ENCODE measurements around the gene SIGLEC15. TPM values are rescaled to one million over a fixed set of nuclear protein-coding genes. Genes with fewer than 3 reads are reported as not detected.

Gene SIGLEC15
- total and polyA plus RNA-seq, 4 donors, result 0.04 to 0.91 (median 0.68) TPM

DNA sequence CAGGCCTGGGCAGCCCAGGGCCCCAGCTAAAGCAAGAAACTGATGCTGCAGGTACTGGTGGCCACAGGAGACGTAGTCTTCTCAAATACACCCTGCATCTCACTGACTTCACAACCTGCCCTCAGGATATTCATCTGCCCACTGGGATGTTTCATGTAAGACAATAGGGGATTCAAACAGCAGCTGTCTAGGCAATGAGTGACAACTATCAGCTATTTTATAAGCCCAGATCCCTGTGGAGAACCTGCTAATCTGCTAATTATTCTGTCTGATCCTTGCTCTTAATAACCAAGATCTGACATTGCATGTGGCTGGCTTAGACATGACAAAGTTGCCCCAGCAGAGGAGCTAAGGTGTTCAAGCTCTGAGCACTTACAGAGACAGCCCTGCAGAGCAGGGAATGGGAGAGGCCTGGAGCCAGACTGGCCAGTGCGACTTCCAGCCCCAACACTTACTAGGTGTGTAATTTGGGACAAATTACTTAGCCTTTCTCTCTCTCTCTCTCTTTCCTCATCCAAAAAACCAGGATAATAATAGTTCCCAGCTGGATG lies 28.6 kb downstream of the SIGLEC15 start:
- Histone ChIP-seq H3K27ac (ENCODE audit: low read depth in 1 of 2, low read length in 1 of 2) (no peak overlapping the region), H3K4me3 (no peak overlapping the region), H3K4me1 (ENCODE audit: control insufficient read depth in 5 of 5, insufficient read depth in 5 of 5, low read length in 5 of 5) (no peaks in the 10 kb centered on the region), H3K9ac (ENCODE audit: insufficient read depth in 1 of 2, low read length in 2 of 2) (no peak overlapping the region), H3K36me3 (ENCODE audit: control insufficient read depth in 4 of 4, insufficient read depth in 4 of 4, low read length in 4 of 4) (peaks cover 44 to 49% (median 45%) of the 10 kb centered on the region in 4 donors), H3K9me3 (ENCODE audit: control insufficient read depth in 4 of 4, insufficient read depth in 3 of 4, low read length in 3 of 4) (no peaks in the 10 kb centered on the region), H3K27me3 (ENCODE audit: control insufficient read depth in 3 of 3, insufficient read depth in 3 of 3, low read length in 2 of 3) (no peaks in the 10 kb centered on the region)
- 95 to 100% methylated on average over 2 of the region's 2 CpGs for WGBS, 2 donors
- DNase-seq, result no peak
- TF ChIP-seq, protein P1, sequence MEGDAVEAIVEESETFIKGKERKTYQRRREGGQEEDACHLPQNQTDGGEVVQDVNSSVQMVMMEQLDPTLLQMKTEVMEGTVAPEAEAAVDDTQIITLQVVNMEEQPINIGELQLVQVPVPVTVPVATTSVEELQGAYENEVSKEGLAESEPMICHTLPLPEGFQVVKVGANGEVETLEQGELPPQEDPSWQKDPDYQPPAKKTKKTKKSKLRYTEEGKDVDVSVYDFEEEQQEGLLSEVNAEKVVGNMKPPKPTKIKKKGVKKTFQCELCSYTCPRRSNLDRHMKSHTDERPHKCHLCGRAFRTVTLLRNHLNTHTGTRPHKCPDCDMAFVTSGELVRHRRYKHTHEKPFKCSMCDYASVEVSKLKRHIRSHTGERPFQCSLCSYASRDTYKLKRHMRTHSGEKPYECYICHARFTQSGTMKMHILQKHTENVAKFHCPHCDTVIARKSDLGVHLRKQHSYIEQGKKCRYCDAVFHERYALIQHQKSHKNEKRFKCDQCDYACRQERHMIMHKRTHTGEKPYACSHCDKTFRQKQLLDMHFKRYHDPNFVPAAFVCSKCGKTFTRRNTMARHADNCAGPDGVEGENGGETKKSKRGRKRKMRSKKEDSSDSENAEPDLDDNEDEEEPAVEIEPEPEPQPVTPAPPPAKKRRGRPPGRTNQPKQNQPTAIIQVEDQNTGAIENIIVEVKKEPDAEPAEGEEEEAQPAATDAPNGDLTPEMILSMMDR (IDR thresholded peaks at IDR 0.05; ENCODE audit: control extremely low read depth, extremely low read depth), result no peak
- no peak for ATAC-seq (ENCODE audit: insufficient read depth, low FRiP score)

DNA sequence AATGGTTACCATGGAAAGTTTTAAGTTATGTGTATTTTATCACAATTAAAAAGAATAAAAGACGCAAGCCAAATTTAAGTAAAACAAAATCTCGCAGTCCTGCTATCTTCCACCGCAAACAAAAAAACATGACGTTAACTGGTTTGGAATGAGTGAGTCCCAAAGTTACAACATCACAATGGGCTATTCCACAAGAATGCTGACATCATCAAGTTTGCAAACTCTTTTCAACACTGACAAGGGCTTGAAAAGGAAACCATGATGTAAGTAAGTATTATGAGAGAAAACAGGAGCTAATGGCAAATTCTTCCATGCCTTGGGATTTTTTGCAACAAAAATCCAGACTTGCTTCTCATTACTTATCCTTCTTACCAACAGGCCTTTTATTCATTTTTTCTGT lies 31.1 kb downstream of the SIGLEC15 start:
- peaks cover 45 to 51% (median 48%) of the 10 kb centered on the region in 4 donors for H3K36me3 ChIP-seq (ENCODE audit: control insufficient read depth in 4 of 4, insufficient read depth in 4 of 4, low read length in 4 of 4)
- WGBS, 2 donors, result 85 to 89% methylated on average over 4 of the region's 4 CpGs
- no peak overlapping the region for H3K27ac ChIP-seq (ENCODE audit: low read depth in 1 of 2, low read length in 1 of 2)
- DNase-seq (no peak), ATAC-seq (ENCODE audit: insufficient read depth, low FRiP score) (no peak)
- no peaks in the 10 kb centered on the region for H3K27me3 ChIP-seq (ENCODE audit: control insufficient read depth in 3 of 3, insufficient read depth in 3 of 3, low read length in 2 of 3)
- TF ChIP-seq, protein P1 (IDR thresholded peaks at IDR 0.05; ENCODE audit: control extremely low read depth, extremely low read depth), result no peak
- no peaks in the 10 kb centered on the region for H3K9me3 ChIP-seq (ENCODE audit: control insufficient read depth in 4 of 4, insufficient read depth in 3 of 4, low read length in 3 of 4)
- H3K4me3 ChIP-seq, result no peak overlapping the region
- H3K4me1 ChIP-seq (ENCODE audit: control insufficient read depth in 5 of 5, insufficient read depth in 5 of 5, low read length in 5 of 5), result no peaks in the 10 kb centered on the region
- no peak overlapping the region for H3K9ac ChIP-seq (ENCODE audit: insufficient read depth in 1 of 2, low read length in 2 of 2)

DNA sequence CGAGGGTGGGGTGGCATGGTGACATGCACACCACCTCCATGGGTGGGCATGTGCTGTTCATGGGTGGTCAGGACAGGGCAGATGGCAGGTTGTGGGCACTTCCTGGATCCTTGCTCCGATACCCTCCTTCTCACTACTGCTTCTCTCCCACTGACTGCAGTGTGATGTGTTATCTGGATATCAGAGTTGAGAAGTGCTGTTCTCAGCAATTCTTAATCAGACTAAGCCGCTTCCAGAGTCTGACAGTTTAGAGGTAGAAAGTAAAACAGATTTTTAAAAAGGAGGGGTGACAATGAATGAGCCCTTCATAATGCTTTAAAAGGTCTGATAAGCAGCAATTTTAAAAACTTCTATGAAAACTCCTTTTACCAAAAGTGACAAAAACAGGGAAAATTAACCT lies 33.9 kb downstream of the SIGLEC15 start:
- Histone ChIP-seq H3K9me3 (ENCODE audit: control insufficient read depth in 4 of 4, insufficient read depth in 3 of 4, low read length in 3 of 4) (peaks cover 0 to 1% (median 0%) of the 10 kb centered on the region in 4 donors), H3K9ac (ENCODE audit: insufficient read depth in 1 of 2, low read length in 2 of 2) (no peak overlapping the region), H3K4me1 (ENCODE audit: control insufficient read depth in 5 of 5, insufficient read depth in 5 of 5, low read length in 5 of 5) (no peaks in the 10 kb centered on the region), H3K27me3 (ENCODE audit: control insufficient read depth in 3 of 3, insufficient read depth in 3 of 3, low read length in 2 of 3) (no peaks in the 10 kb centered on the region), H3K27ac (ENCODE audit: low read depth in 1 of 2, low read length in 1 of 2) (no peak overlapping the region), H3K36me3 (ENCODE audit: control insufficient read depth in 4 of 4, insufficient read depth in 4 of 4, low read length in 4 of 4) (peaks cover 37 to 47% (median 41%) of the 10 kb centered on the region in 4 donors), H3K4me3 (no peak overlapping the region)
- TF ChIP-seq, protein P1 (IDR thresholded peaks at IDR 0.05; ENCODE audit: control extremely low read depth, extremely low read depth), result no peak
- DNase-seq (no peak), ATAC-seq (ENCODE audit: insufficient read depth, low FRiP score) (no peak)
- 97 to 99% methylated on average over 3 of the region's 3 CpGs for WGBS, 2 donors

DNA sequence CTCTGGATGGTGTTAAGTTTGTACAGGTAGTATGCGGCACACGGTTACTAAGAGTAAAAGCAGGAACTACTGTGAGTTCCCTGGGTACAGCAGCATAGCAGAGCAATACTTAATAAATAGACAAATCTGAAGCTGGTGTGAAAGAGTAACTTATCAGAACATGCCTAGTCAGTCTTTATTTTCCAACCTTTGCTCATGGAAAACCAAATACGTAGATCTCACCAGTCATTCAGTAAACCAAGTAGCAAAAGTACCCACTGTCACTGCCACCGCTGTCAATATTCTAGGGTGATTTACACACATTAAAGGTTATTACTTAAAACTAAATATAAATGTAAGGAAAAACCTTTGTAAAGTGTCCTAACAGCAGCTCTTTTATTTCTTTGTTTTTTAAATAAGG lies 35.0 kb downstream of the SIGLEC15 start:
- WGBS, 2 donors, result 81 to 84% methylated on average over 4 of the region's 4 CpGs
- Histone ChIP-seq H3K4me1 (ENCODE audit: control insufficient read depth in 5 of 5, insufficient read depth in 5 of 5, low read length in 5 of 5) (no peaks in the 10 kb centered on the region), H3K36me3 (ENCODE audit: control insufficient read depth in 4 of 4, insufficient read depth in 4 of 4, low read length in 4 of 4) (peaks cover 36 to 49% (median 45%) of the 10 kb centered on the region in 4 donors), H3K9ac (ENCODE audit: insufficient read depth in 1 of 2, low read length in 2 of 2) (no peak overlapping the region), H3K27ac (ENCODE audit: low read depth in 1 of 2, low read length in 1 of 2) (no peak overlapping the region), H3K4me3 (no peak overlapping the region), H3K27me3 (ENCODE audit: control insufficient read depth in 3 of 3, insufficient read depth in 3 of 3, low read length in 2 of 3) (no peaks in the 10 kb centered on the region), H3K9me3 (ENCODE audit: control insufficient read depth in 4 of 4, insufficient read depth in 3 of 4, low read length in 3 of 4) (peaks cover 0 to 2% (median under 1%) of the 10 kb centered on the region in 4 donors)
- DNase-seq, result no peak
- TF ChIP-seq, protein P1 (IDR thresholded peaks at IDR 0.05; ENCODE audit: control extremely low read depth, extremely low read depth), result no peak
- no peak for ATAC-seq (ENCODE audit: insufficient read depth, low FRiP score)
